ENCODE results near the gene RAB40B. TPM values are rescaled to one million over a fixed set of nuclear protein-coding genes. Genes with fewer than 3 reads are reported as not detected.
A peak's percentile ranks its signal among the peaks of the same experiment; 100 is the strongest.

Gene RAB40B
- total and polyA plus RNA-seq, 4 donors = 2.9 to 12.1 (median 10.5) TPM

GRCh38 chr17:82716203-82717010, 17.9 kb upstream of the RAB40B start, which contains the start of gene FN3KRP:
FN3KRP (plus strand) TSS chr17:82716706; CDS start chr17:82716756, 50 bp downstream.
- Histone ChIP-seq H3K4me3 (ENCODE audit: low read depth in 1 of 3, low read length in 3 of 3) (peak within 1 kb of the TSS; percentile 60 to 94 (median 75)), H3K27ac (ENCODE audit: low read depth in 1 of 2, low read length in 2 of 2) (peak within 1 kb of the TSS; percentile 13 to 84), H3K9me3 (ENCODE audit: control insufficient read depth in 4 of 4, low read length in 3 of 4) (no peaks in the 10 kb centered on the region), H3K36me3 (ENCODE audit: control insufficient read depth in 4 of 4, insufficient read depth in 3 of 4, low read depth in 1 of 4, low read length in 3 of 4) (peaks cover 1 to 20% (median 5%) of the 10 kb centered on the region in 4 donors), H3K4me1 (ENCODE audit: control insufficient read depth in 4 of 4, insufficient read depth in 4 of 4, low read length in 3 of 4) (peaks cover 2 to 22% (median 15%) of the 10 kb centered on the region in 4 donors), H3K9ac (ENCODE audit: low read depth in 1 of 2, low read length in 2 of 2) (peak within 1 kb of the TSS; percentile 20 to 42), H3K27me3 (ENCODE audit: control insufficient read depth in 4 of 4, insufficient read depth in 4 of 4, low read length in 3 of 4) (no peaks in the 10 kb centered on the region)
- peak; percentile 95 for DNase-seq (ENCODE audit: low spot score)
- 1% methylated on average over 75 of the region's 75 CpGs for WGBS
- no peak for TF ChIP-seq MAX (IDR thresholded peaks at IDR 0.05)
- TF ChIP-seq FOXA1 (IDR thresholded peaks at IDR 0.05) = no peak
- TF ChIP-seq, protein P1, sequence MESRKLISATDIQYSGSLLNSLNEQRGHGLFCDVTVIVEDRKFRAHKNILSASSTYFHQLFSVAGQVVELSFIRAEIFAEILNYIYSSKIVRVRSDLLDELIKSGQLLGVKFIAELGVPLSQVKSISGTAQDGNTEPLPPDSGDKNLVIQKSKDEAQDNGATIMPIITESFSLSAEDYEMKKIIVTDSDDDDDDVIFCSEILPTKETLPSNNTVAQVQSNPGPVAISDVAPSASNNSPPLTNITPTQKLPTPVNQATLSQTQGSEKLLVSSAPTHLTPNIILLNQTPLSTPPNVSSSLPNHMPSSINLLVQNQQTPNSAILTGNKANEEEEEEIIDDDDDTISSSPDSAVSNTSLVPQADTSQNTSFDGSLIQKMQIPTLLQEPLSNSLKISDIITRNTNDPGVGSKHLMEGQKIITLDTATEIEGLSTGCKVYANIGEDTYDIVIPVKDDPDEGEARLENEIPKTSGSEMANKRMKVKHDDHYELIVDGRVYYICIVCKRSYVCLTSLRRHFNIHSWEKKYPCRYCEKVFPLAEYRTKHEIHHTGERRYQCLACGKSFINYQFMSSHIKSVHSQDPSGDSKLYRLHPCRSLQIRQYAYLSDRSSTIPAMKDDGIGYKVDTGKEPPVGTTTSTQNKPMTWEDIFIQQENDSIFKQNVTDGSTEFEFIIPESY (IDR thresholded peaks at IDR 0.05) = peak; percentile 78
- TF ChIP-seq RXRA (IDR thresholded peaks at IDR 0.05) = peak; percentile 41 to 47
- TF ChIP-seq RAD21 (IDR thresholded peaks at IDR 0.05) = peak in 1 of 2 donors; percentile 38
- TF ChIP-seq, protein P2, sequence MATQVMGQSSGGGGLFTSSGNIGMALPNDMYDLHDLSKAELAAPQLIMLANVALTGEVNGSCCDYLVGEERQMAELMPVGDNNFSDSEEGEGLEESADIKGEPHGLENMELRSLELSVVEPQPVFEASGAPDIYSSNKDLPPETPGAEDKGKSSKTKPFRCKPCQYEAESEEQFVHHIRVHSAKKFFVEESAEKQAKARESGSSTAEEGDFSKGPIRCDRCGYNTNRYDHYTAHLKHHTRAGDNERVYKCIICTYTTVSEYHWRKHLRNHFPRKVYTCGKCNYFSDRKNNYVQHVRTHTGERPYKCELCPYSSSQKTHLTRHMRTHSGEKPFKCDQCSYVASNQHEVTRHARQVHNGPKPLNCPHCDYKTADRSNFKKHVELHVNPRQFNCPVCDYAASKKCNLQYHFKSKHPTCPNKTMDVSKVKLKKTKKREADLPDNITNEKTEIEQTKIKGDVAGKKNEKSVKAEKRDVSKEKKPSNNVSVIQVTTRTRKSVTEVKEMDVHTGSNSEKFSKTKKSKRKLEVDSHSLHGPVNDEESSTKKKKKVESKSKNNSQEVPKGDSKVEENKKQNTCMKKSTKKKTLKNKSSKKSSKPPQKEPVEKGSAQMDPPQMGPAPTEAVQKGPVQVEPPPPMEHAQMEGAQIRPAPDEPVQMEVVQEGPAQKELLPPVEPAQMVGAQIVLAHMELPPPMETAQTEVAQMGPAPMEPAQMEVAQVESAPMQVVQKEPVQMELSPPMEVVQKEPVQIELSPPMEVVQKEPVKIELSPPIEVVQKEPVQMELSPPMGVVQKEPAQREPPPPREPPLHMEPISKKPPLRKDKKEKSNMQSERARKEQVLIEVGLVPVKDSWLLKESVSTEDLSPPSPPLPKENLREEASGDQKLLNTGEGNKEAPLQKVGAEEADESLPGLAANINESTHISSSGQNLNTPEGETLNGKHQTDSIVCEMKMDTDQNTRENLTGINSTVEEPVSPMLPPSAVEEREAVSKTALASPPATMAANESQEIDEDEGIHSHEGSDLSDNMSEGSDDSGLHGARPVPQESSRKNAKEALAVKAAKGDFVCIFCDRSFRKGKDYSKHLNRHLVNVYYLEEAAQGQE (IDR thresholded peaks at IDR 0.05) = no peak
- no peak for TF ChIP-seq JUND (IDR thresholded peaks at IDR 0.05)
- no peak for TF ChIP-seq EGR1 (IDR thresholded peaks at IDR 0.05; ENCODE audit: low read depth in 2 of 2)
- TF ChIP-seq YY1 (IDR thresholded peaks at IDR 0.05) = peak; percentile 62
- peak in 1 of 2 donors; percentile 70 for TF ChIP-seq GABPA (IDR thresholded peaks at IDR 0.05 in 1 of 2, conservative IDR thresholded peaks at IDR 0.05 in 1 of 2)
- peak; percentile 46 for TF ChIP-seq SP1 (IDR thresholded peaks at IDR 0.05)
- TF ChIP-seq, protein P3, sequence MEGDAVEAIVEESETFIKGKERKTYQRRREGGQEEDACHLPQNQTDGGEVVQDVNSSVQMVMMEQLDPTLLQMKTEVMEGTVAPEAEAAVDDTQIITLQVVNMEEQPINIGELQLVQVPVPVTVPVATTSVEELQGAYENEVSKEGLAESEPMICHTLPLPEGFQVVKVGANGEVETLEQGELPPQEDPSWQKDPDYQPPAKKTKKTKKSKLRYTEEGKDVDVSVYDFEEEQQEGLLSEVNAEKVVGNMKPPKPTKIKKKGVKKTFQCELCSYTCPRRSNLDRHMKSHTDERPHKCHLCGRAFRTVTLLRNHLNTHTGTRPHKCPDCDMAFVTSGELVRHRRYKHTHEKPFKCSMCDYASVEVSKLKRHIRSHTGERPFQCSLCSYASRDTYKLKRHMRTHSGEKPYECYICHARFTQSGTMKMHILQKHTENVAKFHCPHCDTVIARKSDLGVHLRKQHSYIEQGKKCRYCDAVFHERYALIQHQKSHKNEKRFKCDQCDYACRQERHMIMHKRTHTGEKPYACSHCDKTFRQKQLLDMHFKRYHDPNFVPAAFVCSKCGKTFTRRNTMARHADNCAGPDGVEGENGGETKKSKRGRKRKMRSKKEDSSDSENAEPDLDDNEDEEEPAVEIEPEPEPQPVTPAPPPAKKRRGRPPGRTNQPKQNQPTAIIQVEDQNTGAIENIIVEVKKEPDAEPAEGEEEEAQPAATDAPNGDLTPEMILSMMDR (IDR thresholded peaks at IDR 0.05; ENCODE audit: low read depth, low read length, missing input control) = no peak
- no peak for TF ChIP-seq NR2F2 (IDR thresholded peaks at IDR 0.05)
- TF ChIP-seq FOXA2 (IDR thresholded peaks at IDR 0.05) = no peak
- no peak for TF ChIP-seq TAF1 (conservative IDR thresholded peaks at IDR 0.05)

Measured in liver (tissue), 9 donors.